Measurements from ENCODE around the gene GIPR.

- no peak for TF ChIP-seq POLR2A (IDR thresholded peaks at IDR 0.05; ENCODE audit: low read length)
- no peak for TF ChIP-seq GATA1 (IDR thresholded peaks at IDR 0.05; ENCODE audit: low read depth, low read length)
Observed at GRCh38 chr19:45640849-45641273, 27.2 kb upstream of the GIPR start.
